Thyroid gland (tissue), 4 donors: Measurements from ENCODE around the gene ZC3H18.

Experiments
- CTCF ChIP-seq, 6 experiments: fragments of 200-600 bp in 3 of 6; fragments of 450-650 bp in 3 of 6; sonication (generic) in 3 of 6; IDR thresholded peaks; one replicate each; pipeline ENCODE4 v1.5.1; 2016 to 2019; ENCODE audit warnings: antibody characterized with exemption in 6 of 6, mild to moderate bottlenecking in 2 of 6, inconsistent platforms in 1 of 6, moderate library complexity in 1 of 6
- POLR2A ChIP-seq, 2 donors: fragments of 450-650 bp; IDR thresholded peaks; one replicate each; pipeline ENCODE4 v1.6.1; 2017; ENCODE audit warnings: antibody characterized with exemption in 2 of 2, mild to moderate bottlenecking in 2 of 2, moderate library complexity in 1 of 2

DNA sequence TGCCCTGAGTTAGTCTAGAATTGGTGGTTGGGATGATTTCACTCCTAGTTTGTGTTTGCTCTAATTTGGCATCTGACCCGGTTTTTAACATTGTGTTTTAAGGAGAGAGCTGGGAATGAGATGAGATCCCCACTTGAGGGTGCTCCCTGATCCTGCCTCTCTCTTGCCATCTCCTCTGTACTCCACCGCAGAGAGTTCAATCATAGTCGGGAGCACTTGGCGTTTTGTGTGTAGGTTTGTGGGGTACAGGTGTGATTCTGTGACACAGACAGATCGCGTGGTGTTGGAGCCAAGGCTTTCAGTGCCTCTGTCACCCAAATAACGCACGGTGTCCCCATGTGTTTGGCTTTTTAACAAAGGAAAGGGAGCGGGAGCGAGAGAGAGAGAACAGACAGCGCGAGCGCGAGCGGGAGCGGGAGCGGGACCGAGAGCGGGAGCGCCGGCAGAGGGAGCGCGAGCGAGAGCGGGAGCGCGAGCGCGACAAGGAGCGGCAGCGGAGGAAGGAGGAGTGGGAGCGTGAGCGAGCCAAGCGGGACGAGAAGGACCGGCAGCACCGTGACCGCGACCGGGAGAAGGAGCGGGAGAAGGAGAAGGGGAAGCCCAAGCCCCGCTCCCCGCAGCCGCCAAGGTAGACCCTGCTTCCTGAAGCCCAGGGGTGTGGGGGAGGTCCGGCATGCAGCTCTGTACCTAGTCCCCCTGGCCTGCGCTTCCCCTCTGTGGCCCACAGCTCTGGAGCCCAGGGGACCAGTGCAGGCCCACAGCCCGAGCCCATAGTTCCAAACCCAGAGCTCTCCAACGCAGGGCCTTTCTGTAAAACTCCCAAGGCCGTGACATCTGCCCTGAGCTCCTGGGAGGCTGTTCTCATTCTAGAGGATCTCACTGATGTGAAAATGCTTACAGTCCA is 41.0 kb downstream of the ZC3H18 start:
- TF ChIP-seq CTCF (IDR thresholded peaks at IDR 0.05) = no peak
- TF ChIP-seq POLR2A (IDR thresholded peaks at IDR 0.05) = no peak
